Activated T-cell treated with anti-CD3 and anti-CD28 coated beads for 24 hours (primary cell): ENCODE measurements around the gene CDC20B.
"Not testable (repeated sequence)": the region's sequence is repeated elsewhere in the genome, so short reads cannot be mapped to it uniquely, and the experiment has no call there.

Source experiments
- DNase-seq: peaks from one replicate; pipeline ENCODE4 v3.0.0-alpha.2; 2020; ENCODE audit warnings: low read depth

CDC20B gene

DNA sequence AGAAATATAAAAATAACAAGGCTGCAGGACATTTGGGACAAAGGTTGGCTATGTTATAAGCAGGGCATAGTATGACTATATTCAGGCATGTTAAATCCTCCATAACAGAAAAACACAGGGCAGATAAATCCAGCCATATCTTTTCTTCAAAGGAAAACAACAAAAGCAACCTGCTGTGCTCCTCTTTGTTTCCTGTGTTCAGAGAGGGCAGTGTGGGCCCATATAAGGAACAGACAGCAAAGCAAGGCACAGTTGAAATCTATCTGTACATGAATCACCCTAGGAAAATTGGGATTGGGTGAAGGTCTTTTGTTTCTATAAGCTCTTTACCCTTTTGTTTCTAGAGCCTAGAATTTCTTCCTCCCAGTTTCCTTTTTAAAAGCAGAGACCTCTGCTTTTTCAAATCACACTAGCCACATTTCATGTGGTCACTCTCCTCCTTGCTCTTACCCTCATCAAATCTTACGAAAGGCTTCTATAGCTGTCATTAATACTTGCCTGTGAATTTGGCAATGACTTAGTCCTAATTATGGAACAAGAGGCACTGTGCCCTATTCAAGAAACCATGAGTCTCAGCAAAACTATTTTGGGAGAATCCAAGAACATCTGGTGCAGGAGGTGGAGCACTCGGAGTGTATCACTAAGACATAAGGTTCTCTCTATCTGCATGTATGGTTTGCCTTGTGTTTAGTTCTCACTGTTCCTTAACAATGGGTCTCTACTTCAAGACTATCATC, 68.8 kb downstream of the CDC20B start:
- no peak for DNase-seq

DNA sequence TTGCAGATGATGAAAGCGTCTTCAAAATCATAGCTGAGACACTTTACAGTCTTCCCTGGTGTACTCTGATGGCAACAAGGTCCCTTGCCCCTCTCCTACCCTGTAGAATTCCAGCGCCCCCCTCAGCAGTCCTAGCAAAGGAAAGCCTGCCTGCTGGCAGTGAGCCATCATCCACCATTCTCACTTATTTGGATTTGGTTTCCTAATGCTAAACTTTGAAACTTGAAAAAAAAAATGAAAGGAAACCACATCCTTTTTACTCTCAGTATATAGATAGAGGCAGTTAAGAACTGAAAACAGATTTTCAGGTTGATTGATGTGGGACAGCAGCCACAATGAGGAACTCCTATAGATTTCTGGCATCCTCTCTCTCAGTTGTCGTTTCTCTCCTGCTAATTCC, 70.6 kb downstream of the CDC20B start, which contains the start of gene GZMA:
TSS of gene GZMA (plus strand) at position 299 of the 400 bp plus-strand sequence. CDS start at position 336, 37 bp downstream.
- DNase-seq, result no peak

- no peak for DNase-seq
Observed at GRCh38 chr5:55101556-55102276, 71.3 kb downstream of the CDC20B start.

DNA sequence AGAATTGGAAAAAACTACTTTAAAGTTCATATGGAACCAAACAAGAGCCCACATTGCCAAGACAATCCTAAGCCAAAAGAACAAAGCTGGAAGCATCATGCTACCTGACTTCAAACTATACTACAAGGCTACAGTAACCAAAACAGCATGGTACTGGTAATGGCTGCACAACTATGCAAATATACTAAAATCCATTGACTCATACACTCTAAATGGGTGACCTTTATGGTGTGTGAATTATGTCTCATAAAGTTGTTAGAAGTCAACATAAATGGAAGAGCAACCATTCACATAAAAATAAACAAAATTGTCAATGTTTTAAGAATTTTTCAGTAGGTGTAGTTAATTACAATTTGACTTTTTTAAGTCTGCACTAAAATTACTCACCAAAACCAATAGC, 71.8 kb downstream of the CDC20B start:
- not testable (repeated sequence) for DNase-seq

DNA sequence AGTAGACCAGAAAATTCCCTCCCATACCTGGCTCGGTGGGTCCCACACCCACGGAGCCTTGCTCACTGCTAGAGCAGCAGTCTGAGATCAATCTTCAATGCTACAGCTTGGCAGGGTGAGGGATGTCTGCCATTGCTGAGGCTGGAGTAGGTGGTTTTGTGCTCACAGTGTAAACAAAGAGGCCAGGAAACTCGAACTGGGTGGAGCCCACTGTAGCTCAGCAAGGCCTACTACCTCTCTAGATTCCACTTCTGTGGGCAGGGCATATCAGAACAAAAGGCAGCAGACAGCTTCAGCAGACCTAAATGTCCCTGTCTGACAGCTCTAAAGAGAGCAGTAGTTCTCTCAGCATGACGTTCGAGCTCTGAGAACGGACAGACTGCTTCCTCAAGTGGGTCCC, 76.1 kb downstream of the CDC20B start:
- no peak for DNase-seq

- DNase-seq, result no peak
Observed at GRCh38 chr5:55096182-55096581, 76.8 kb downstream of the CDC20B start.

DNA sequence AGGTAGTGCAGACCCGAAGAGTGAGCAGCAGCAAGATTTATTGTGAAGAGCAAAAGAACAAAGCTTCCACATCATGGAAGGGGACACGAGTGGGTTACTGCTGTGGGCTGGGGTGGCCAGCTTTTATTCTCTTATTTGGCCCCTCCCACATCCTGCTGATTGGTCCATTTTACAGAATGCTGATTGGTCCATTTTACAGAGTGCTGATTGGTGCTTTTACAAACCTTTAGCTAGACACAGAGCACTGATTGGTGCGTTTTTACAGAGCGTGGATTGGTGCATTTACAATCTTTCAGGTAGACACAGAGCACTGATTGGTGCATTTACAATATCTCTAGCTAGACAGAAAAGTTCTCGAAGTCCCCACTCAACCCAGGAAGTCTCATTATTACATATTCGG, 82.0 kb downstream of the CDC20B start:
- DNase-seq, result not testable (repeated sequence)

DNA sequence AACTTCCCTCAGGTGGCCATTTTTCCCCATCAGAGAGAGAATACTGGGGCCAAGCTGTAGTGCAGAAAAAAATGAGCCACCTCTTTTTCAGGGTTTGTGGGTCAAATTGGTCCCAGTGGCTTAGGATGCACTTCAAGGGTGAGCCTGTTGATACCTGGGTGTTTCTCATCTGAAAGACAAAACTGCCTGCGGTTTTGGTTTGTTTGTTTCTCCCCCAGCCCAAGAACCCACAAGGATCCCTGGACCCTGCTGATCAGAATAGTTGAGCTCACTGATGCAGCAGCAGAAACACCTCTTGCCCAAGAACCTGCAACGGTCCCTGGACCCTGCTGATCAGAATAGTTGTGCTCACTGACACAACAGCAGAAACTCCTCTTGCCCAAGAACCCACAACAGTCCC, 83.7 kb downstream of the CDC20B start:
- not testable (repeated sequence) for DNase-seq

DNA sequence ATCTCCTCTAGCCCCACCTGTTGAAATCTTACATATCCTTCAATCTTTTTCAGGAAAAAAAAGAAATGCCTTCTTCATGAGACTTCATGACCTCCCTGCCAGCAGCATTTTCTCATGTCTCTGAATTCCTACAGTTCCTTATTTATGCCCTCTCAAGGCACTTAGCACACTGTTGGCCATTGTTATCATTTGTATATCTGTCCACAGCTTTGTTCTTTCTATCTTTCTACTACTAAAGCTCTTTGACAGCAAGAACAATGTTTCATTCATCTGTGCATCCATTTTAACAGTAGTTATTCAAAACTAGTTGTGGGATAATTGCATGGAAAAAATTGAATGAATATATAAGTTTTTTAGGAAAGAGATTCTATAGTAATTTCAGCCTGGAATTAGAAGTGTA, 91.4 kb downstream of the CDC20B start:
- no peak for DNase-seq

- no peak for DNase-seq
Observed at GRCh38 chr5:55073211-55073610, 99.8 kb downstream of the CDC20B start.

GRCh38 chr5:55072666-55073065, 100.3 kb downstream of the CDC20B start:
- DNase-seq, result no peak

DNA sequence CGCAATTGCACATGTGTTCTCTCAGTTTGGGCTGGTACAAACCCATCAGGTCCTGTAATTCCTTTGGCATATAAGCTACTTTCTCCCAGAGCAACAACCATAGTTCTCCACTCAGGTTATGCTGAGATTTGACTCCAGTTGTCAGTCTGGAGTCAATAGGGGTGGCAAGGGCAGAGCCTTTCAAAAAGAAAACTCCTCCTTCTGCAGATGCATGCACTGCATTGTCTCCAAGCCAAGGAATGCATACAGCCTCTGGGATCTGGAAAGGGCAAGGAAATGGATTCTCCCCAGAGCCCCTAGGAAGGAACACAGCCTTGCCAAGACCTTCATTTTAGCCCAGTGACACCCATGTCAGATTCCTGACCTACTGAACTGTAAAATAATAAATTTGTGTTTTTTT, 101.6 kb downstream of the CDC20B start:
- DNase-seq, result no peak

DNA sequence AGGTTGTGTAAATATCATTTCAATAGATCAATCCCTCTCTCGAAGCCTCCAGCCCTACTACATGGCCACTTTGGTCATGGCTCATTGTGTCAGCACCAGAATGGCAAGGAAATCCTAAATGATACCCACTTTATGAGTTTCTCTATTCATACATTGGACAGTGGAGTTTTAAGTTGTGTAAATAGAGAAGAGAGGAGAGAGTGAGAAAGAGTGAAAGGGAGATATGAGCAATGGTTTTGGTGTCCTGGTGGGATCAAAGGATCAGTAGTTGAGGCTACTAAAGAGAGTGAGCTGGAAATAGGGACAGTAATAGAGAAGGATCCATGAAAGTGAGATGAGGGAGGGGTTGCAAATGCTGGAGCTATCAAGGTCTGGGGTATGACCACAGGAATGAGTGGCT, 102.0 kb downstream of the CDC20B start:
- DNase-seq, result no peak

GRCh38 chr5:55066277-55066676, 106.7 kb downstream of the CDC20B start:
- no peak for DNase-seq

GRCh38 chr5:55064523-55064922, 108.5 kb downstream of the CDC20B start:
- DNase-seq, result no peak

- no peak for DNase-seq
Observed at GRCh38 chr5:55063899-55064298, 109.1 kb downstream of the CDC20B start.

DNA sequence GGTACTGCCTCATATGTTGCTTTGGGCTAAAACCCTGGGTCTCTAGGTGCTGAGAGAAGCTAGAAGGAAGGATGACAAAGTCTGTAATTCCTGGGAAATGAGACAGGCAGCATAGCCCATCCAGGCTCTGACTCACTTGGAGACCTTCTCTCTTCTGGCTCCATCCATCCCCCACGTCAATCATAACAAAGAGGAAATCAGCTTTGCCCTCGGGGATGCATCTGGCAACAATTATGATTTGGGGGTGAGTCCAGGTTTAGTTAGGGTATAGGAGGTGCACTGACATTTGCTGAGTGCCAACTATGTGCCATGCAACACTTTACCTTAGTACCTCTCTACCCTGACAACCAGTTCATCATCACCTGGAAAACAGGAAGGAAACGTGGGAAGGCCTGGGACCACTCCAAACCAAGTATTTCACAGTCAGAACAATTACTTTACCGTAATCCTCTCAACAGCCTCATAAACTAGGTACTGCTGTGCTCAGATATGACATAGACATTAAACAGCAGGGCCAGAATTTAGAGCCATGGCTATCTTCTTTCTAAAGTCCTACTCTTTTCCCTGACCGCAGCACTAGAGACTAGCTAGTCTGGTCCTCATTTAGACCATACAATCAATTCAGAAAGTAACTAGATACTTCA, 109.6 kb downstream of the CDC20B start:
- no peak for DNase-seq
